HUES48 (cell line): ENCODE measurements around the gene EHD2.
"Not testable (repeated sequence)": the region's sequence is repeated elsewhere in the genome, so short reads cannot be mapped to it uniquely, and the experiment has no call there.

Source experiments
- H3K27ac ChIP-seq: one replicate; pipeline ENCODE4 v1.7.0; 2013; ENCODE audit warnings: low read depth, low read length, inconsistent platforms
- H3K27me3 ChIP-seq: 2 replicates; pipeline ENCODE4 v1.6.1; 2013; ENCODE audit warnings: mild to moderate bottlenecking, low read length; ENCODE audit not compliant: control insufficient read depth, insufficient read depth
- H3K36me3 ChIP-seq: 2 replicates; pipeline ENCODE4 v1.6.1; 2013; ENCODE audit warnings: low read length; ENCODE audit not compliant: control insufficient read depth, insufficient read depth
- H3K4me1 ChIP-seq: 2 replicates; pipeline ENCODE4 v1.6.1; 2013; ENCODE audit warnings: mild to moderate bottlenecking, low read length; ENCODE audit not compliant: control insufficient read depth, insufficient read depth
- H3K4me3 ChIP-seq: 2 replicates; pipeline ENCODE4 v1.5.1; 2013; ENCODE audit warnings: mild to moderate bottlenecking, low read depth, low read length
- H3K9ac ChIP-seq: 2 replicates; pipeline ENCODE4 v1.6.1; 2013; ENCODE audit warnings: mild to moderate bottlenecking, low read depth, low read length, moderate library complexity
- H3K9me3 ChIP-seq: 2 replicates; pipeline ENCODE4 v1.6.1; 2013; ENCODE audit warnings: low read length; ENCODE audit not compliant: control insufficient read depth, insufficient read depth

The EHD2 gene

GRCh38 chr19:47776568-47776967 is 63.3 kb downstream of the EHD2 start:
- no peak overlapping the region for H3K4me3 ChIP-seq
- no peak overlapping the region for H3K9ac ChIP-seq
- peaks cover 13% of the 10 kb centered on the region for H3K36me3 ChIP-seq
- peak overlapping the region; percentile 23 for H3K27ac ChIP-seq
- no peaks in the 10 kb centered on the region for H3K27me3 ChIP-seq
- H3K9me3 ChIP-seq: no peaks in the 10 kb centered on the region
- peaks cover 12% of the 10 kb centered on the region for H3K4me1 ChIP-seq

DNA sequence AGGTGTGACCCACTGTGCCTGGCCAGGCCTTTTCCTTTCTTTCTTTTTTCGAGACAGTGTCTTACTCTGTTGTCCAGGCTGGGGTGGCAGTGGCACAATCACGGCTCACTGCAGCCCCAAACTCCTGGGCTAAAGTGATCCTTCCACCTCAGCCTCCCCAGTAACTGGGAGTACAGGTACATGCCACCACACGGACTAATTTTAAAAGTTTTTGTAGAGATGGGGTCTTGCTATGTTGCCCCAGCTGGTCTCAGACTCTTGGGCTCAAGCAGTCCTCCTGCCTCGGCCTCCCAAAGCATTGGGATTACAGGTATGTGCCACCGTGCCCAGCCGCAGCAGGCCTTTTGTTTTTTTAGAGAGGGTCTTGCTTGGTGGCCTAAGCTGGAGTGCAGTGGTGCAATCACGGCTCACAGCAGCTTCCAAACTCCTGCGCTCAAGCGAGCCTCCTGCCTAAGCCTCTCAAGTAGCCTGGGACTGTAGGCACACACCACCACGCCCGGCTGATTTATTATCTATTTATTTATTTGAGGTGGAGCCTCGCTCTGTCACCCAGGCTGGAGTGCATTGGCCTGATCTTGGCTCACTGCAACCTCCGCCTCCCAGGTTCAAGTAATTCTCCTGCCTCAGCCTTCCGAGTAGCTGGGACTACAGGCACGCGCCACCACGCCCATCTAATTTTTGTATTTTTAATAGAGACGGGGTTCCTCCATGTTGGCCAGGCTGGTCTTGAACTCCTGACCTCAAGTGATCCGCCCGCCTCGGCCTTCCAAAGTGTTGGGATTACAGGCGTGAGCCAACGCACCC is 64.2 kb downstream of the EHD2 start:
- H3K9ac ChIP-seq, H3K9me3 ChIP-seq, H3K27me3 ChIP-seq: not testable (repeated sequence)
- Histone ChIP-seq H3K27ac (peak overlapping the region; percentile 99), H3K36me3 (peaks cover 21% of the 10 kb centered on the region), H3K4me1 (peaks cover 12% of the 10 kb centered on the region), H3K4me3 (peak overlapping the region; percentile 82)

DNA sequence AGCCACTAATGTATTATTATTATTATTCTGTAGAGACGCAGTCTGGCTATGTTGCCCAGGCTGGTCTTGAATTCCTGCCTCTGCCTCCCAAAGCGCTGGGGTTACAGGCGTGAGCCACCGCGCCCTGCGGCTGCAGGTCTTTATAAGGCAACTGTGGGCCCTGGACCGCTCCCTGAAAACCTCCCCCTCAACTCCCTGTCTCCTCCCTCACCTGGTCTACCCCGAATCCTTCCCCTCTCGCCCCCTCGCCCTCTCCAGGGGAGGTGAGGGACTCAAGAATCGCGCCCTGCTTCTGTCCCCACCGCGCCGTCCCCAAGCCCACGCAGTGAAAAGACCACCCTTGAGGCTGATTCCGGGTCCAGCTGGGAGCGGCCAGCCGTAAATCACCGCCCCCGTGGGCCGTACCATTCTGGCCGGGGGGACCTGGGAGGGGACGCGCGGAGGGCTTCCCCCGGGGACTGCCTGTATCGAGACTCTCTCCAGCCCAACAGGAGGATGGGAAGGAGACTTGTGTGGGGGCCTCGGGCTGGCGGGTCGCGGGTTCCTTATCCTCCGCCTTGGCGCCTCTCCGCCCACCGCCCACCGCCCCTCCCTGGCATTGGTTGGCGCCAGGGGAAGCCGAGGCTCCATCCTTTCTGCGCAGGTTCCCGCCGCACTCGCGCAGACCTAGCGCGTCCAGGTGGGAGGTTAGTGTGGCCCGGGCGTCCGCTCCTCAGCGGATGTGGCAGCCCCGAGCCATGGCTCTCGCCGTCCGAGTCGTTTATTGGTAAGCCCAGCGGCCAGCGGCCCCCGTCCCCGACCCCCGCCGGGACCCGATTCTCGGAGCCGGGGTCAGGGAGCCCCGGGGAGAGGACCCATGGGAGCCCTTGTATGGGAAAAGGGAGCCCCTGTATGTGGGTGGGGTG is 65.1 kb downstream of the EHD2 start, which contains the start of gene SELENOW:
TSS of gene SELENOW (plus strand) at position 655 of the 905 bp plus-strand sequence. CDS start at position 738, 83 bp downstream.
- H3K36me3 ChIP-seq: peaks cover 30% of the 10 kb centered on the region
- peaks cover 12% of the 10 kb centered on the region for H3K4me1 ChIP-seq
- H3K27ac ChIP-seq: peak within 1 kb of the TSS; percentile 99
- peak within 1 kb of the TSS; percentile 97 for H3K9ac ChIP-seq
- H3K9me3 ChIP-seq: no peaks in the 10 kb centered on the region
- peak within 1 kb of the TSS; percentile 82 for H3K4me3 ChIP-seq
- H3K27me3 ChIP-seq: no peaks in the 10 kb centered on the region

DNA sequence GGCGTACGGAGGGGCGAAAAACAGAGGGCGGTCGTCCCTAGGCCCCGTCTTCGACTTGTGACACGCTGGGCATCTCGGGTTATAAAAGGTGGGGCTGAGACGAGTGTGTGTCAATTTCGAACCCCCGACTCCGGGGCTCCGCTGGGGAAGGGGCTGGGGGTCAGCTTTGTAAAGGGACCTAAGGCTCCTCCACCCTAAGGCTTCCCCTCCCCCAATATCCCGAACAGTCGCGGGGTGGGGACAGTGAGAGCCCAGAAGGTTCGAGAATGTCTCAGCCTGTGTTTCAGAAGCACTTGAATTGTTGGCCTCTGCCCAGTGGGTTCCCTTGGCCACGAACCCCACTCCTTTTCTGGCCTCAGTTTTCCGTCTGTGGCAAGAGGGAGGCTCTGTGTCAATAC is 65.7 kb downstream of the EHD2 start:
- Histone ChIP-seq H3K9ac (peak overlapping the region; percentile 97), H3K27me3 (no peaks in the 10 kb centered on the region), H3K4me3 (peak overlapping the region; percentile 82), H3K27ac (peak overlapping the region; percentile 99), H3K4me1 (peaks cover 12% of the 10 kb centered on the region), H3K9me3 (no peaks in the 10 kb centered on the region), H3K36me3 (peaks cover 35% of the 10 kb centered on the region)

- Histone ChIP-seq H3K4me3 (peak overlapping the region; percentile 82), H3K4me1 (peaks cover 12% of the 10 kb centered on the region), H3K9me3 (no peaks in the 10 kb centered on the region), H3K27ac (peak overlapping the region; percentile 99), H3K27me3 (no peaks in the 10 kb centered on the region), H3K36me3 (peaks cover 42% of the 10 kb centered on the region), H3K9ac (peak overlapping the region; percentile 97)
These were observed 66.4 kb downstream of the EHD2 start for GRCh38 chr19:47779524-47780214.

- Histone ChIP-seq H3K36me3 (peaks cover 46% of the 10 kb centered on the region), H3K9me3 (no peaks in the 10 kb centered on the region), H3K9ac (no peak overlapping the region), H3K27me3 (no peaks in the 10 kb centered on the region), H3K27ac (no peak overlapping the region), H3K4me3 (peak overlapping the region; percentile 82), H3K4me1 (peaks cover 12% of the 10 kb centered on the region)
These were observed 67.0 kb downstream of the EHD2 start for GRCh38 chr19:47780215-47780551.

GRCh38 chr19:47781590-47782262 is 68.5 kb downstream of the EHD2 start:
- H3K9me3 ChIP-seq: no peaks in the 10 kb centered on the region
- no peak overlapping the region for H3K9ac ChIP-seq
- H3K36me3 ChIP-seq: peaks cover 55% of the 10 kb centered on the region
- no peak overlapping the region for H3K4me3 ChIP-seq
- peaks cover 9% of the 10 kb centered on the region for H3K4me1 ChIP-seq
- no peak overlapping the region for H3K27ac ChIP-seq
- H3K27me3 ChIP-seq: no peaks in the 10 kb centered on the region

GRCh38 chr19:47786566-47786965 is 73.3 kb downstream of the EHD2 start:
- Histone ChIP-seq H3K4me3 (no peak overlapping the region), H3K27me3 (no peaks in the 10 kb centered on the region), H3K9me3 (no peaks in the 10 kb centered on the region), H3K9ac (no peak overlapping the region), H3K27ac (no peak overlapping the region), H3K4me1 (no peaks in the 10 kb centered on the region), H3K36me3 (peaks cover 43% of the 10 kb centered on the region)

GRCh38 chr19:47787307-47787706 is 74.1 kb downstream of the EHD2 start:
- not testable (repeated sequence) for H3K27me3 ChIP-seq, H3K9me3 ChIP-seq, H3K27ac ChIP-seq, H3K9ac ChIP-seq, H3K4me1 ChIP-seq, H3K4me3 ChIP-seq
- H3K36me3 ChIP-seq: peaks cover 35% of the 10 kb centered on the region

DNA sequence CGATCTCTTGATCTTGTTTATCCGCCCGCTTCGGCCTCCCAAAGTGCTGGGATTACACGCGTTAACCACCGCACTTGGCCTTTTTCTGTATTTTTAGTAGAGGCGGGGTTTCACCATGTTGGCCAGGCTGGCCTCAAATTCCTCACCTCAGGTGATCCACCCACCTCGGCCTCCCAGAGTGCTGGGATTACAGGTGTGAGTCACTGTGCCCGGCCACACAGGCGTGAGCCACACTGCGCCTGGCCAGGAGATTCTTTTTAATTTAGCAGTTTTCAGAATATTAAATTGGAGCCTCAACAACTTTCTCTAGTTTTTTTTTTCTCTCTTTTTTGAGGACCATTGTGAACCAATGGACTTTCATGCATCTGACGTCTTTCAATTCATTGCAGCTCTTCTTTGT is 76.6 kb downstream of the EHD2 start:
- H3K4me3 ChIP-seq, H3K9ac ChIP-seq, H3K4me1 ChIP-seq, H3K27me3 ChIP-seq, H3K9me3 ChIP-seq: not testable (repeated sequence)
- peaks cover 12% of the 10 kb centered on the region for H3K36me3 ChIP-seq
- peak overlapping the region; percentile 78 for H3K27ac ChIP-seq
